ENCODE results near the gene FGF11. TPM values are rescaled to one million over a fixed set of nuclear protein-coding genes. Genes with fewer than 3 reads are reported as not detected.

Gene FGF11
- total RNA-seq, 1 donor from 2014 or later: 1.5 TPM

DNA sequence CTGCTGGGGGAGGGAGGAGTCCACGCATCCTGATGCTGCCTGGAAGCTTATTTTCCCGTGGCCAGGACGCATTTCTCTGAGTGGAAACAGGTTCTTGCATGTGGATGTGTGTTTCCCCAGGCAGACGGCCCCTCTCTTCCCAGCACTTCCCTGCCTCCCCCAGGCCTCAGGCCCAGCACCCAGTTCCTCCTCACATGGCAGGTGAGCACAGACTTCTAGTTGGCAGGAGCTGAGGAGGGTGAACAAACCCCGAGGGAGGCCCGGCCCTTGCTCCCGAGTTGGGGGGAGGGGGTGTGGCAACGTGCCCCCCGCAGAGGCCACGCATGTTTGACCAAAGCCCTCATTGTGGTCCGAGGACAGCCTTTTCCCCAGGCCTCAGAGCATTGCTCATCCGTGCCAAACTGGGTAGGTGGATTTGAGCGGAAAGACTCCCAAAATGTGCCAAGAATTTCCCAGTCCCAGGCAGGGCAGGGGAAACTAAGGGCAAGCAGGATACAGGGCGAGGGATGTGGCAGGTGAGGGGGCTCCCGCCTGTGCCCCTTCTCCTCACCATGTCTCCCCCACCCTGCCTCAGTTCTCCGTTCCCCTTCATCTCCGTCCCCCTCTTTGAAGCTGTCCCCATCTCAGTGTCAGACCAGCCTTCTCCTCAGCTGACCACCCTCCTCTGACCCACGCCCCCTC, 20.7 kb upstream of the FGF11 start:
- Histone ChIP-seq H3K36me3 (ENCODE audit: control insufficient read depth, insufficient read depth, low read length) (no peaks in the 10 kb centered on the region), H3K27me3 (ENCODE audit: control insufficient read depth, insufficient read depth, low read length) (no peaks in the 10 kb centered on the region), H3K4me3 (ENCODE audit: low read depth, low read length) (no peak overlapping the region)
- DNase-seq (ENCODE audit: low read depth): no peak
- TF ChIP-seq, protein P1, sequence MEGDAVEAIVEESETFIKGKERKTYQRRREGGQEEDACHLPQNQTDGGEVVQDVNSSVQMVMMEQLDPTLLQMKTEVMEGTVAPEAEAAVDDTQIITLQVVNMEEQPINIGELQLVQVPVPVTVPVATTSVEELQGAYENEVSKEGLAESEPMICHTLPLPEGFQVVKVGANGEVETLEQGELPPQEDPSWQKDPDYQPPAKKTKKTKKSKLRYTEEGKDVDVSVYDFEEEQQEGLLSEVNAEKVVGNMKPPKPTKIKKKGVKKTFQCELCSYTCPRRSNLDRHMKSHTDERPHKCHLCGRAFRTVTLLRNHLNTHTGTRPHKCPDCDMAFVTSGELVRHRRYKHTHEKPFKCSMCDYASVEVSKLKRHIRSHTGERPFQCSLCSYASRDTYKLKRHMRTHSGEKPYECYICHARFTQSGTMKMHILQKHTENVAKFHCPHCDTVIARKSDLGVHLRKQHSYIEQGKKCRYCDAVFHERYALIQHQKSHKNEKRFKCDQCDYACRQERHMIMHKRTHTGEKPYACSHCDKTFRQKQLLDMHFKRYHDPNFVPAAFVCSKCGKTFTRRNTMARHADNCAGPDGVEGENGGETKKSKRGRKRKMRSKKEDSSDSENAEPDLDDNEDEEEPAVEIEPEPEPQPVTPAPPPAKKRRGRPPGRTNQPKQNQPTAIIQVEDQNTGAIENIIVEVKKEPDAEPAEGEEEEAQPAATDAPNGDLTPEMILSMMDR (IDR thresholded peaks at IDR 0.05; ENCODE audit: insufficient read depth, low read length, poor library complexity, severe bottlenecking): no peak

DNA sequence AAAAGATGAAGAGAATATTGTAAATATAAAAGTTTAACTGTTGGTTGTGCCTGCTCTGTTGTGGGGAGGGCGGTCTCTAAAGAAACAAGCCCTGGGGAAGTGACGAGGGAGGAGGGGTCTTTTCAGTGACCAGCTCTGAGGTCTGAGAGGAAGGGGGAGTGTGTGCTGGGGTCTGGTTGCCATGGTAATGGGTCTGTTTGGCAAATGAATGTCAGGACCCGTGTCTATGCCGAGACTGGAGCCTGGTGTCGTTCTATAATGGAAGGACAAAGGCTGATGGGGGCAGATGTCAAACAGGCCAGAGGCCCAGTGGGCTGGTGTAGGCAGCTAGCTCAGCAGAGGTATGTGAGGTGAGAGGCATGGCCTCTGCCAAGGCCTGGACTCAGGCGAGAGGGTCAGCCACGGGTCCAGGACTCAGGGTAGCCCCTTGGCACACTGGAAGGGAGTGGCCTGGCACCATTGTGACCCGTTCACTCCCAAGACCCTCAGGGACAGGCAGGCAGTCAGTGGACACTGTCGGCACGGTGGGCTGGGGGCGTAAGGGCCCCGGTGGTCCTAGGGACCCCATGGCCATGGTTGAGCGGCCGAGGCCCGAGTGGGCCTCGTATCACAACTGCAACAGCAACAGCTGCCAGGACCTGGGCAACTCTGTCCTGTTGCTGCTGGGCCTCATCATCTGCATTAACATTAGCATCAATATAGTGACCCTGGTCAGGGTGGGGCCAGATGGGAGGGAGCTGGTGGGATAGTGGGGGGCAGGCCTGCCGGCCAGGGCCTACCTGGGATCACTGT, 19.3 kb upstream of the FGF11 start, which contains the start of gene SPEM1:
Gene SPEM1 (plus strand): TSS at position 506 of the 792 bp plus-strand sequence. CDS start 61 bp downstream, at position 567.
- TF ChIP-seq, protein P1 (IDR thresholded peaks at IDR 0.05; ENCODE audit: insufficient read depth, low read length, poor library complexity, severe bottlenecking): no peak
- no peak within 1 kb of the TSS for H3K4me3 ChIP-seq (ENCODE audit: low read depth, low read length)
- H3K27me3 ChIP-seq (ENCODE audit: control insufficient read depth, insufficient read depth, low read length): no peaks in the 10 kb centered on the region
- no peaks in the 10 kb centered on the region for H3K36me3 ChIP-seq (ENCODE audit: control insufficient read depth, insufficient read depth, low read length)
- no peak for DNase-seq (ENCODE audit: low read depth)

DNA sequence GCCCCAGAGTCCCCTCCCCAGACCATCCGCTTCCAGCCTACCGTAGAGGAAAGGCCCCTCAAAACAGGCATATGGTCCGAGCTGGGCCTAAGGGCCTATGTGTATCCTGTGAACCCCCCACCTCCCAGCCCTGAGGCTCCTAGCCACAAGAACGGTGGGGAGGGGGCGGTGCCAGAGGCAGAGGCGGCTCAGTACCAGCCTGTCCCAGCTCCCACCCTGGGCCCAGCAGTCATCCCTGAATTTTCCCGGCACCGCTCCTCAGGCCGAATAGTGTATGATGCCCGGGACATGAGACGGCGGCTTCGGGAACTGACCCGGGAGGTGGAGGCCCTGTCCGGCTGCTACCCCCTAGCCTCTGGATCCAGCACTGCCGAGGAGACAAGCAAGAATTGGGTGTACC, 18.1 kb upstream of the FGF11 start:
- TF ChIP-seq, protein P1 (IDR thresholded peaks at IDR 0.05; ENCODE audit: insufficient read depth, low read length, poor library complexity, severe bottlenecking): no peak
- Histone ChIP-seq H3K36me3 (ENCODE audit: control insufficient read depth, insufficient read depth, low read length) (no peaks in the 10 kb centered on the region), H3K27me3 (ENCODE audit: control insufficient read depth, insufficient read depth, low read length) (no peaks in the 10 kb centered on the region), H3K4me3 (ENCODE audit: low read depth, low read length) (no peak overlapping the region)
- DNase-seq (ENCODE audit: low read depth): no peak

DNA sequence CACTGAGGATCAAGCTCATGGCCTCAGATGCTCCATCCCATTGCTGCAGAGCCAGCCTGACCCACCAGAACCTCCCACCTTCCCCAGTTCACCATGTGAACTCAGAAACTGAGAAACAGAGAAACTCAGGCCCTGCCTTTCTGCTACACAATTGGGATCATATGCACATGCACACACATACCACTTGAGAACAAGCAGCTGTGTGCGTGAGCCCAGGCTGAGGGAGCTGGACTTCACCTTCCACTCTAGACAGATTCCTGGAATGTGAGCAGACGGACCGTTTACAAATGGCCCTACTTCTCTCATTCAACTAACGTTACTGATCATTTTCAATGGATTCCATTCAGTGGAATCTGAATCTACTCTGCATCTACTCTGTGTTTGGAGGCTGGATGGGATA, 15.6 kb upstream of the FGF11 start:
- TF ChIP-seq, protein P1 (IDR thresholded peaks at IDR 0.05; ENCODE audit: insufficient read depth, low read length, poor library complexity, severe bottlenecking): no peak
- no peak overlapping the region for H3K4me3 ChIP-seq (ENCODE audit: low read depth, low read length)
- no peak for DNase-seq (ENCODE audit: low read depth)
- no peaks in the 10 kb centered on the region for H3K36me3 ChIP-seq (ENCODE audit: control insufficient read depth, insufficient read depth, low read length)
- H3K27me3 ChIP-seq (ENCODE audit: control insufficient read depth, insufficient read depth, low read length): no peaks in the 10 kb centered on the region

DNA sequence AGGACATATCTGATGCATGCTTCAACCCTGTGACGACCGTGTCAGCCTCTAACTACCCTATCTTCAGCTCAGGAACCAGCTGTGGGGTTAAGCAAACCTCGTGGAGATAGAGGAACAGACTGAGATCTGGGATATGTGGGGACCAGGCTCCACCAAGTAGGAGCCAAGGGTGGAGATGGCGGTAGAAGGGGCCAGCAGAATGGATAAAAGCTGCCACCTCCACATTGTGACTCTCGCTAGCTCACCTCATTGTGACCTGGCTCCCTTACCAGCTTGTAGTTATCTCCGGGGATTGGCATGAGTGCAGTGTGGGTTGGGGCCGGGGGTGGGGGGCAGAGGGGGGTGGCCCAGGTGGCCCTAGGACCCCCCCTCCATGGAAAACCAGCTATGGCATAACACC, 14.0 kb upstream of the FGF11 start, which contains the start of gene SPEM2:
Gene SPEM2 (plus strand): TSS at position 301 of the 400 bp plus-strand sequence. CDS start 73 bp downstream, at position 374.
- no peaks in the 10 kb centered on the region for H3K27me3 ChIP-seq (ENCODE audit: control insufficient read depth, insufficient read depth, low read length)
- DNase-seq (ENCODE audit: low read depth): no peak
- TF ChIP-seq, protein P1 (IDR thresholded peaks at IDR 0.05; ENCODE audit: insufficient read depth, low read length, poor library complexity, severe bottlenecking): no peak
- no peak within 1 kb of the TSS for H3K4me3 ChIP-seq (ENCODE audit: low read depth, low read length)
- H3K36me3 ChIP-seq (ENCODE audit: control insufficient read depth, insufficient read depth, low read length): no peaks in the 10 kb centered on the region

Measured in kidney epithelial cell (primary cell).